Activated T-cell treated with anti-CD3 and anti-CD28 coated beads, Interleukin-2, amount 50 U/mL, for 24 hours (primary cell): ENCODE results near the gene GREB1L.

Experiments used
- DNase-seq: peaks from one replicate; pipeline ENCODE4 v3.0.0-alpha.2; 2020
- H3K27ac Mint-ChIP-seq: 2 replicates; pipeline ENCODE4 v1.8.0; 2020; ENCODE audit warnings: mild to moderate bottlenecking, mixed read lengths
- H3K27me3 Mint-ChIP-seq: 2 replicates; pipeline ENCODE4 v1.8.0; 2020; ENCODE audit warnings: mixed read lengths
- H3K36me3 Mint-ChIP-seq: 2 replicates; pipeline ENCODE4 v1.8.0; 2020; ENCODE audit warnings: low read depth, mixed read lengths
- H3K4me1 Mint-ChIP-seq: 2 replicates; pipeline ENCODE4 v1.8.0; 2020; ENCODE audit warnings: low read depth, mixed read lengths
- H3K4me3 Mint-ChIP-seq: 2 replicates; pipeline ENCODE4 v1.8.0; 2020; ENCODE audit warnings: mild to moderate bottlenecking, moderate library complexity, mixed read lengths
- H3K9me3 Mint-ChIP-seq: 2 replicates; pipeline ENCODE4 v1.8.0; 2020; ENCODE audit warnings: mixed read lengths

GREB1L gene

DNA sequence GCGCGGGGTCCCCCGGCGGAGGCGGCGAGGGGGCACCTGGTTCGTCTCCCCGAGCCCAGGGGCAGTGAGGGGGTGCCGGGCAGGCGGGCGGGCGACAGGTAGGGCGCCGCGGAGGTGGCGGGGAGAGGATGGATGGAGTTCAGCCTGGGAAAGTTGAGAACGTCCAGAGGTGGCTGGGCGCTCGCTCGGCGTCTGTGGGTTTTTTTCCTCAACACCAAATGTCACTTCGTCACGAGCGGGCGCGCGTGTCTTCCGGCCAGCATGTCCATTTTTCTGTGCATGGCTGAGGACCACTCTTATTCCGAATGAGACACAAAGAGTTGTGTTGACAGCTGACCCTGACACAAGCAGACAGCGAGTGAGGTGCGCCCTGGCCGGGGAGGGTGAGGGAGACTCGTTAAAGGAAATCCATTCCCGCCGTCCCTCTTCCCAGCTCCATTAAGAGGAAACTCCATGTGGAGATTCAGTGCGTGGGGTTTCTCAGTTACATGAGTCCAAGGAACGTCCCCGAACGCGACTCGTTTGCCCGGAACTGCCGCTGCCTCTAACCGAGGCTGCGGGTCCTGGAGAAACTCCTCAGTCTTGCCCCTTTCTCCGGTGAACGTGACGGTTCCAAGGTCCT is 859 bp downstream of the GREB1L start:
- Mint-ChIP-seq H3K27ac (no peak overlapping the region), H3K4me1 (peaks cover 15% of the 10 kb centered on the region), H3K4me3 (peak overlapping the region; percentile 43), H3K27me3 (peaks cover 68% of the 10 kb centered on the region), H3K9me3 (no peaks in the 10 kb centered on the region), H3K36me3 (no peaks in the 10 kb centered on the region)
- no peak for DNase-seq

DNA sequence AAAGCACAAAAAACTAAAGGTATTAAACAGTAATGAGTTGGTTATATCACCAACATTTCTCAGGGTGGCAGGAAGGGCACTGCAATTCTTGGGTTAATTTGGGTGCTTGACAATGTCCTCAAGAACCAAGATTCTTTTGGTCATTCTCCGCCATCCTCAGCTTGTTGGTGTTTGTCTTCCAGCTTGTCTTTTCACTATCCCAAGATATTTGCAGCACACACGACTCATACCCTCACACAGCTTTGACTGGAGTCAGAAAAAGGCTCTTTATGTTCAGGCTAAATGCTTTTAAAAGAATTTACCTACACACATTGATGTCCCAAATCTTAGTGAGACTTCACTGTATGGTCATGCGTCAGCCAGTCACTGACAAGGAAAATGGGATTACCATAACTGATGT is 12.5 kb downstream of the GREB1L start:
- Mint-ChIP-seq H3K4me1 (no peaks in the 10 kb centered on the region), H3K36me3 (no peaks in the 10 kb centered on the region), H3K27ac (no peak overlapping the region), H3K9me3 (no peaks in the 10 kb centered on the region), H3K4me3 (no peak overlapping the region), H3K27me3 (peaks cover 20% of the 10 kb centered on the region)
- DNase-seq, result no peak

DNA sequence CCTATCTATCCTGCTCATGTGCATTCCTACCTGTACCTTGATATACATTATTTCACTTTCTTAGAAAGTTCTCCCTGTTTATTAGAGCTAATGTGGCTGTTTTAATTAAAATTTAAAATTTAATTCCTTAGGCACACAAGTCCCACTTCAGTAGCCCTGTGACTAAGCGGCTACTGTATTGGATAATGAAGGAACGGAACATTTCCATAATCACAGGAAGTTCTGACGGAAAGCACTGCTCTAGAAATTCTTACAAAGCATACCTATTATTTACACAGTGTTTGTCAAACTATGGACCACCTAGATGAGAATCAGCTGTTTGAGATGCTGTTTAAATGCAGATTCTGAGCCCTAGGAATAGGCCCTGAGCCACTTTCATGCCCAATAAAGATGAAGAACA is 13.2 kb downstream of the GREB1L start:
- Mint-ChIP-seq H3K9me3 (no peaks in the 10 kb centered on the region), H3K4me1 (no peaks in the 10 kb centered on the region), H3K27ac (no peak overlapping the region), H3K4me3 (no peak overlapping the region), H3K36me3 (no peaks in the 10 kb centered on the region), H3K27me3 (peaks cover 16% of the 10 kb centered on the region)
- no peak for DNase-seq

DNA sequence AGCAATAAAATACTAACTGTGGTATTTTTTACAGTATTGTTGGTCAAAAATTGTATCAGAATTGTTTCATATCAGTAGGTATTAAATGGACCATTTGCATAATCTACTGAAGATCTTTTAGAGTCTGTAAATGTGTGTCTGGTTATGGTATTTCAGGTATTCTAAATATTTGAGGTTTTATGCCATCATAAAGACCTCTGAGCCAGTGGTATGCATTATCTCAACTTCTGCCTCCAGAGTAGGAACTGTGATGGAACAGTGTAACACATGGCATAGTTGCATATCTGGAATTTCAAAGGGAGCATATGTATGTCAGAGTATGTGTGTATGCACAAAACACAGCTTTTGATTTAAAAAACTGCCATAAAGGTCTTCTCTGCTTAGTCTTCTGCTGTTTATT is 15.4 kb downstream of the GREB1L start:
- no peak overlapping the region for H3K27ac Mint-ChIP-seq
- H3K4me1 Mint-ChIP-seq, result no peaks in the 10 kb centered on the region
- H3K4me3 Mint-ChIP-seq, result no peak overlapping the region
- H3K9me3 Mint-ChIP-seq, result no peaks in the 10 kb centered on the region
- peaks cover 18% of the 10 kb centered on the region for H3K27me3 Mint-ChIP-seq
- DNase-seq, result no peak
- H3K36me3 Mint-ChIP-seq, result no peaks in the 10 kb centered on the region

DNA sequence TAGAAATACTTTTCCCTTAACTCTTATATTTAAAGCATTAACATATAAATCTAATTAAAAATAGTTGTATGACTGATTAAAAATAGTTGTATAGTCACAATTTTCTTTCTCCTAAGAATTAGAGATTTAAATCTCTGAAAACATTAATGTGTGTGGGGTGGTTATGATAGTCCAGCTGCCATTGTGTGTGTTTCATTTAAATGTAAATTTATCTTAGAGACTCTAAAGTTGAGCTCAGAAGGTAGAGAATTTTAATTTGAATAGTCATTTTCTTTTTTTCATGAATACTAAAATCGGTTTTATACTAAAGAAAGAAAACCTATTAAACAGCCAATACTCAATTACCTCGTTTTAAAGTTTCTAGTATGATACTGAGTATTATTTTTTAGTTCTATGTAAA is 18.6 kb downstream of the GREB1L start:
- DNase-seq, result no peak
- Mint-ChIP-seq H3K4me3 (no peak overlapping the region), H3K9me3 (no peaks in the 10 kb centered on the region), H3K36me3 (no peaks in the 10 kb centered on the region), H3K4me1 (no peaks in the 10 kb centered on the region), H3K27me3 (peaks cover 14% of the 10 kb centered on the region), H3K27ac (no peak overlapping the region)

DNA sequence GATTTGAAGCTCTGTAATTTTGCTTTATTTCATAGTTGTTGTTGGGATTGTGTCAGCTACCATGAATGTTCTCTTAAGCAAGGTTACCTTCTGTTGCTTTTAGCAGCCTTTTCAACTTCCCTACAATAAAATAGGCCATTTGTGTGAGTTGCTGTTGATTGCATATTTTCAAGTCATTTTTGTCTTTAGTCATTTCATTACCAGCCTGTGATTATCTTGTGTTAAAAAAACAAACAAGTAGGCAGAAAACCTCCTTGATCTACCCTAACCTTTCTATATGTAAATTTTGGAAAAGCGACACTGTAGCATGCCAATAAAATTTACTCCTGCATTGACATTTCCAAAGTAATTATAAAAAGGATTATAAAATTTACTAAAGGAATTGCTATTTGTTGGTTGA is 19.3 kb downstream of the GREB1L start:
- no peaks in the 10 kb centered on the region for H3K4me1 Mint-ChIP-seq
- H3K9me3 Mint-ChIP-seq, result no peaks in the 10 kb centered on the region
- no peak overlapping the region for H3K27ac Mint-ChIP-seq
- peaks cover 14% of the 10 kb centered on the region for H3K27me3 Mint-ChIP-seq
- no peak for DNase-seq
- no peaks in the 10 kb centered on the region for H3K36me3 Mint-ChIP-seq
- no peak overlapping the region for H3K4me3 Mint-ChIP-seq

DNA sequence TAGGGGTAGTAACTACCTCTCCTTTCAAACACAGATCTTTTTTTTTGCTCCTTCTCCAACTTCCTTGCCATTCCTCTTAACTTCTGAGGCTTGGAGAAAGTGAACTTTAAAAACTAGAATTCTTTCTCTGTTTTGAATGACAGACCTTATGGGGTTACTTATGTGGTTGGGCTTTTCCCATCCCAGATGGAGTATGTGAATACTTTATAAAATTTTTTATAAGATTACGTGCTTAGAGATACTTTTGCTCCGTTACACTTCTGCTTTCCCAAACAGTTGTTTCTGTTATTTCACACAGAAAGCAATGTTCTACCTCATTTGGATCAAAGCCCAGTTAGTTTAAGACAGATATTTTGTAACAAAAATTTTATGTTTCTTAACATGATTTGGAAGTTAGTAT is 20.2 kb downstream of the GREB1L start:
- no peak for DNase-seq
- H3K36me3 Mint-ChIP-seq, result no peaks in the 10 kb centered on the region
- no peak overlapping the region for H3K4me3 Mint-ChIP-seq
- H3K27me3 Mint-ChIP-seq, result peaks cover 13% of the 10 kb centered on the region
- no peaks in the 10 kb centered on the region for H3K4me1 Mint-ChIP-seq
- no peaks in the 10 kb centered on the region for H3K9me3 Mint-ChIP-seq
- no peak overlapping the region for H3K27ac Mint-ChIP-seq

DNA sequence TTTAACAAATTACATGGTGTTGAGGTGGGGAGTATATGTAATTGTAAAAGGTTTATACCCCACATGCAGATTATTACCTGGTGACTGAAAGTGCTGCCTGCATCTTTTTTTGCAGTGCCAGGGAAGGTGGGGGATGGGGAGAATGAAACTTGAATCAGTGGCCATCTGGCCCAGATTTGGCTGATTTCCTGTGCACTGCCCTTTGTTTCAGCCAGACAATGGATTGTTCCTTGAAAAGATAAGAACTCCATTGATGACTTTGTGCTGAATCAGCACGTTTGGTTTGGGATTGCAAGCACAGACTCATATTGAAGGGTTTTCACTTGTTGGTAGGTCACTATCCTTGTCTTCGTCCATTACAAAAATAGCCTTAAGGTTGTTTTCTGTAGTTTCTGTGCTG is 20.9 kb downstream of the GREB1L start:
- Mint-ChIP-seq H3K4me3 (no peak overlapping the region), H3K4me1 (no peaks in the 10 kb centered on the region), H3K36me3 (no peaks in the 10 kb centered on the region), H3K27me3 (peaks cover 17% of the 10 kb centered on the region), H3K9me3 (no peaks in the 10 kb centered on the region), H3K27ac (no peak overlapping the region)
- no peak for DNase-seq

DNA sequence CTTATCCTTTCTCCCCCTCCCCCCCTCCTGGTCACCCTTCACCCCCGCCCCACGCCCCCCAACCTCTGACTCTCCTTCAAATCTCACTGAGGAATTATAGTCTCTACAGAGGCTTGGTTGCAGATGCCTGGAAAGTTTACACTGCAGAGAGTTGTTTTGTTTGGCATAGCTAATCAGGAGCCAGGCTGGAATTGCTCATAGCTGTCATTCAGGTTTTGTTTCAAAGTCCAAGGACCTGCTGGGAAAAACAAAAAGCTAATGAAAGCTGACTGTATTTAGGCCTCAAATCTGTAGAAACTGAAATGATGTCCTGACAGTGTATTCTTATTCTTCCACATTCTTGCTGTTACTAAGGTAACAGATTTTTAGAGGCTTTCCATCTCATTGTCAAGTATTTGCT is 22.6 kb downstream of the GREB1L start:
- no peaks in the 10 kb centered on the region for H3K36me3 Mint-ChIP-seq
- H3K4me1 Mint-ChIP-seq, result no peaks in the 10 kb centered on the region
- no peaks in the 10 kb centered on the region for H3K9me3 Mint-ChIP-seq
- H3K27me3 Mint-ChIP-seq, result peaks cover 14% of the 10 kb centered on the region
- DNase-seq, result no peak
- no peak overlapping the region for H3K4me3 Mint-ChIP-seq
- H3K27ac Mint-ChIP-seq, result no peak overlapping the region

DNA sequence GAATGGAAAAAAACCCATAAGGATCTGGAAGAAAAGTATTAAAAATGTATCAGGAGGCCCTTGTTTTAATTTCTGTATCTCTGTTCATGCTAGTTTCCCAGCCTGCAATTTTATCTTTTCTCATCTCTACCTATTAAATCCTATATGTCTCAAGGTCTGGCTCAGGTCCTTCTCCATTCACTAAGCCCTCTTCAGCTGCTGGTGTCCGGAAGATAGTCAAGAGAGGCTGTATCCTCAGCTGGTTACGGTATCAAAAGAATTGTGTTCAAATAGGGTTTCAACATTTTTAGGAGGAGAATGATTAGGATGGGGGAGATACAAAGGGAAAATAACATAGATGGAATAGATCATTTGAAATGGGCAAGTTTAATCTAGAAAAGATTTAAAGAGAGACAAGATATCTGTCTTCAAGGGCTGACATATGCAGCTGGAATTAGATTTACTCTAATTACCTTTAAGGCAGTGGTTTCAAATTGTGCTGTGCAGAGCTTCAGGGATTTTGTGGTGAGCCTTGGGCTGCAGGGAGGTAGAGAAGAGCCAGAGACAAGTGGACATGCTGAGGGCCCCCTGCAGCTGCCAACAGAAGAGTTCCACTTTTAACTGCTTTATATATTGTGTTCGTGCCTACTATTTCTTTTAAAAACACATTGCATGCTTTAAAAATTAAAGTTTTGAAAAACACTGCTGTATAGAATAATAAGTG is 24.1 kb downstream of the GREB1L start:
- DNase-seq, result no peak
- Mint-ChIP-seq H3K27me3 (peaks cover 14% of the 10 kb centered on the region), H3K27ac (no peak overlapping the region), H3K36me3 (no peaks in the 10 kb centered on the region), H3K4me1 (no peaks in the 10 kb centered on the region), H3K9me3 (no peaks in the 10 kb centered on the region), H3K4me3 (no peak overlapping the region)

DNA sequence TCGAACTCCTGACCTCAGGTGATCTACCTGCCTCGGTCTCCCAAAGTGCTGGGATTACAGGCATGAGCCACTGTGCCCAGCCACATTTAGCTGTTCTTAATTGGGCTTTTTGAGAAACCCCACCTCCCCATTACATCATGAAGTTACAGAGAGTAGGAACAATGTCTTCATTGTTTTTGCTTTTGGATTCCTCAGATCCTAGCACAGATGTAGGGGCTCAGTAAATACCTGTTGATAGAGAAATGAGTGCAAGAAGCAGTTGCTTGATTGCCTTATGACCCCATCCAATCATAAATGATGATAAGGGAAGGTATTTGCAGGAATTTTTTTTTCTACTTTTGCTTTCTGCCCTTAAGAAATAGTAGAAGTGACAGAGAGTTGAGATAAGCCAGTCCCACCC is 25.4 kb downstream of the GREB1L start:
- no peaks in the 10 kb centered on the region for H3K36me3 Mint-ChIP-seq
- H3K4me1 Mint-ChIP-seq, result no peaks in the 10 kb centered on the region
- H3K27ac Mint-ChIP-seq, result no peak overlapping the region
- DNase-seq, result no peak
- H3K27me3 Mint-ChIP-seq, result peaks cover 12% of the 10 kb centered on the region
- no peak overlapping the region for H3K4me3 Mint-ChIP-seq
- H3K9me3 Mint-ChIP-seq, result no peaks in the 10 kb centered on the region

DNA sequence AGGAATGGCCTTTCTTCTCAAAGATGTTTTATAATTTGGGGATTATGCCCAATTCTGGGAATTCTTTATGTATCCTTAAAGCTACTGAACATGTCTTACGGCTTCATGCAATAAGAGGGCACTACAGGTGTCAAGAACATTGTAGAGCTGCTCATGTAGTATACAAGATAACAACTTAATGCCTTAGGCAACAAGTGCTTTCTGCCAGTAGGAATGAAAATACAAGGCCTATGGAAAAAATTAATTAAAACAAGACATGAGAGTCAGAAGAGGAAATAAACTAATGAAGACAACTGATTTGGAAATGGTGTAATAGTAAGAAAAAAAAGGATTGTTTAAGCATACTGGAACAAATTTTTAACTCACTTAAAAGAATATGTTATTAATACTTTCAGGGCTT is 27.3 kb downstream of the GREB1L start:
- DNase-seq, result no peak
- Mint-ChIP-seq H3K36me3 (no peaks in the 10 kb centered on the region), H3K4me3 (no peak overlapping the region), H3K27me3 (peaks cover 8% of the 10 kb centered on the region), H3K9me3 (no peaks in the 10 kb centered on the region), H3K4me1 (no peaks in the 10 kb centered on the region), H3K27ac (no peak overlapping the region)

DNA sequence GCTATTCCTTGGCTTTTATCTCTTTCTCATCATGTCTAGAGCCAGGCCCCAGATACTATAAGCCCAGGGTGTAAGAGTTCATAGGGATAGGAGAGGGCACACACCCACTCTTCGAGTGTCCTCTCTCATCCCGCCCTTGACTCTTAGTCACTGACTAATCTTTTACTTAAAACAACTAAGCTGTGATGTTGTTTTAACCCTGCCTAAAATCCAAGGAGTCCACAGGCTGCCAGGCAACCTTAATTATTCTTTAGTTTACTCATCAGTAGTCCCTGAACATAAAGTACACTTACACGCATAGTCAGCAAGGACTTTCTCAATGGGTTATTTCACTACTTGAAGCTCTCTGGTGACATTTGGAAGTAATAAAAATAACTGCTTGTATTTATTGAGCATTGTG is 28.4 kb downstream of the GREB1L start:
- no peaks in the 10 kb centered on the region for H3K9me3 Mint-ChIP-seq
- no peak for DNase-seq
- no peak overlapping the region for H3K27ac Mint-ChIP-seq
- H3K4me3 Mint-ChIP-seq, result no peak overlapping the region
- no peaks in the 10 kb centered on the region for H3K4me1 Mint-ChIP-seq
- no peaks in the 10 kb centered on the region for H3K36me3 Mint-ChIP-seq
- peaks cover 8% of the 10 kb centered on the region for H3K27me3 Mint-ChIP-seq

DNA sequence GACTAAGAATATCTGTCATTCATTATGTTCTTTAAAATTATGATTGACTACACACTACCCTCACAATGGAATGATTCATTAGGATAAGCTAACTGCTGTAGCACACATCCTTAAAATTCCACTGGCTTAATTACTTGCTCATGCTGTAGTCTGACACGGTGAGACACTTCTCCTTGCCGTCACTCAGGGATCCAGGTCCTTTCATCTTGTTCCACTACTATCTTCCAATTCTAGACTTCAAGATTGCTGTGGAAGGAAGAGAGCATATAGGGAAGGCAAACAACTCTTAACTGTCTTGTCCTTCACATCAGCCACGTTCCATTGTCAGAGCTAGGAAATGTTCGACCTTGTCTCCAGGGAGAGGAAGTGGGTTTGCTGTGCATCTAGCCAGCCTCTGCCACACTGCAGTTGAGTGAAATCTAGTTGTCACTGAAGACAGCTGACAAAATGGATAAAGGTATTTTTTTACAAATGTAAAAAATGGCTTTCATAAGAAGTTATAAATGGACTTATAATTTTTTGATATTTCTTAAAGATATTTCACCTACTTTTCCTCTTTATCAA is 30.1 kb downstream of the GREB1L start:
- Mint-ChIP-seq H3K27ac (no peak overlapping the region), H3K4me3 (no peak overlapping the region), H3K36me3 (no peaks in the 10 kb centered on the region), H3K27me3 (peaks cover 8% of the 10 kb centered on the region), H3K9me3 (no peaks in the 10 kb centered on the region), H3K4me1 (no peaks in the 10 kb centered on the region)
- DNase-seq, result no peak

DNA sequence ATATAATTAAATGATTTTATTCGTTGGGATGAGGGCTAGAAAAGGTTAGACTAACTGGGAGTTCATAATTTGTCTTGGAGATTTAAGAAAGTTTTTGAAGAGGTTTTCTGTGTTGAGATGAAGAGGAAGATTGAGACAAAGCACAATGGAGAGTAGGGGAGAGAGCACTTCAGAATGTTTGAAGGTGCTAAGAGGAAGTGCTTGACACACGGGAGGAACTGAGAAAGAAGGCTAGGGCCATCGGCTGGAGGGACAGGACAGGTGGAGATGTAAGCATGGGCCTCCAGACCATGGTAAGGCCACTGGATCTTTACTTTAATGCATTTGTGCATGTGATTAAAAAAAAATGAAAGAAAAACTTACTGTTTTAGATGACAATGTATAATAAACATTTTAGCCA is 31.5 kb downstream of the GREB1L start:
- no peaks in the 10 kb centered on the region for H3K36me3 Mint-ChIP-seq
- no peaks in the 10 kb centered on the region for H3K9me3 Mint-ChIP-seq
- no peak for DNase-seq
- no peak overlapping the region for H3K4me3 Mint-ChIP-seq
- H3K27me3 Mint-ChIP-seq, result no peaks in the 10 kb centered on the region
- no peak overlapping the region for H3K27ac Mint-ChIP-seq
- no peaks in the 10 kb centered on the region for H3K4me1 Mint-ChIP-seq
